ENCODE results near the gene REX1BD.
"Not testable (repeated sequence)": the region's sequence is repeated elsewhere in the genome, so short reads cannot be mapped to it uniquely, and the experiment has no call there.

- TF ChIP-seq, protein P1, sequence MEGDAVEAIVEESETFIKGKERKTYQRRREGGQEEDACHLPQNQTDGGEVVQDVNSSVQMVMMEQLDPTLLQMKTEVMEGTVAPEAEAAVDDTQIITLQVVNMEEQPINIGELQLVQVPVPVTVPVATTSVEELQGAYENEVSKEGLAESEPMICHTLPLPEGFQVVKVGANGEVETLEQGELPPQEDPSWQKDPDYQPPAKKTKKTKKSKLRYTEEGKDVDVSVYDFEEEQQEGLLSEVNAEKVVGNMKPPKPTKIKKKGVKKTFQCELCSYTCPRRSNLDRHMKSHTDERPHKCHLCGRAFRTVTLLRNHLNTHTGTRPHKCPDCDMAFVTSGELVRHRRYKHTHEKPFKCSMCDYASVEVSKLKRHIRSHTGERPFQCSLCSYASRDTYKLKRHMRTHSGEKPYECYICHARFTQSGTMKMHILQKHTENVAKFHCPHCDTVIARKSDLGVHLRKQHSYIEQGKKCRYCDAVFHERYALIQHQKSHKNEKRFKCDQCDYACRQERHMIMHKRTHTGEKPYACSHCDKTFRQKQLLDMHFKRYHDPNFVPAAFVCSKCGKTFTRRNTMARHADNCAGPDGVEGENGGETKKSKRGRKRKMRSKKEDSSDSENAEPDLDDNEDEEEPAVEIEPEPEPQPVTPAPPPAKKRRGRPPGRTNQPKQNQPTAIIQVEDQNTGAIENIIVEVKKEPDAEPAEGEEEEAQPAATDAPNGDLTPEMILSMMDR (IDR thresholded peaks at IDR 0.05 in 2 of 3, conservative IDR thresholded peaks at IDR 0.05 in 1 of 3; ENCODE audit: control insufficient read depth in 2 of 3, extremely low read depth in 1 of 3, insufficient read depth in 1 of 3, low read depth in 3 of 3, low read length in 3 of 3) = not testable (repeated sequence)
- TF ChIP-seq ASH2L (IDR thresholded peaks at IDR 0.05; ENCODE audit: borderline replicate concordance, low read depth); RFX5 (IDR thresholded peaks at IDR 0.05; ENCODE audit: low read depth, low read length); NR2F1 (conservative IDR thresholded peaks at IDR 0.05); POLR2A (IDR thresholded peaks at IDR 0.05; ENCODE audit: low read depth, low read length); SMC3 (IDR thresholded peaks at IDR 0.05; ENCODE audit: borderline replicate concordance, low read length); NRF1 (conservative IDR thresholded peaks at IDR 0.05; ENCODE audit: low read depth, low read length): not testable (repeated sequence)
- TF ChIP-seq, protein P2, sequence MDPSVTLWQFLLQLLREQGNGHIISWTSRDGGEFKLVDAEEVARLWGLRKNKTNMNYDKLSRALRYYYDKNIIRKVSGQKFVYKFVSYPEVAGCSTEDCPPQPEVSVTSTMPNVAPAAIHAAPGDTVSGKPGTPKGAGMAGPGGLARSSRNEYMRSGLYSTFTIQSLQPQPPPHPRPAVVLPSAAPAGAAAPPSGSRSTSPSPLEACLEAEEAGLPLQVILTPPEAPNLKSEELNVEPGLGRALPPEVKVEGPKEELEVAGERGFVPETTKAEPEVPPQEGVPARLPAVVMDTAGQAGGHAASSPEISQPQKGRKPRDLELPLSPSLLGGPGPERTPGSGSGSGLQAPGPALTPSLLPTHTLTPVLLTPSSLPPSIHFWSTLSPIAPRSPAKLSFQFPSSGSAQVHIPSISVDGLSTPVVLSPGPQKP (IDR thresholded peaks at IDR 0.05; ENCODE audit: low read depth, low read length) = not testable (repeated sequence)
Measured at GRCh38 chr19:18600692-18601397, 12.2 kb downstream of the REX1BD start.

Data from GM12878 (cell line).